ENCODE measurements around the gene SORCS2.

DNA sequence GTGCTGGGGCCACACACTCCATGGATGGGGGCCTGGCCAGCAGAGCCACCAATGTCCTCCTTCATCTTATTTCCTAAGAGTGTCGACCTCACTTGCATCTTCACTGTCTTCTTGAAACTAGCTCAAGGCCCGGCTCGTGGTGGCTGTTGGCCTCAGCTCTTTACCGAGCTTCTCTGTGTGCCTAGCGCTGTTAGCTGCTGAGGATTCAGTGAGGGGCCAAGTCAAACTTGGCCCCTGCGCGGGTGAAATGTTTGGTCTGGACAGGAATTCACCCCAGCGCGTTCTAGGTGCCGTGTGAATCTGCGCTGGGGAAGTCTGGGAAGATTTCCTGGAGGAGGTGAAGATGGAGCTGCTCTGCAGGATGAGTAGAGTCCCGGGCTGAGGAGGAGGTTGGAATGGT lies 8.5 kb downstream of the SORCS2 start:
- TF ChIP-seq CTCF (IDR thresholded peaks at IDR 0.05) (no peak), POLR2AphosphoS5 (IDR thresholded peaks at IDR 0.05) (no peak)

Measured in breast epithelium (tissue), 3 donors.